WTC11 (cell line): ENCODE measurements around the gene RABGAP1. TPM values are rescaled to one million over a fixed set of nuclear protein-coding genes. Genes with fewer than 3 reads are reported as not detected.

ENCODE experiments used
- ATAC-seq: fragments of 200-7000 bp; cut with Tn5 transposase; 2 replicates; pipeline ENCODE4 v1.10.0; 2021; ENCODE audit warnings: mild to moderate bottlenecking, moderate library complexity
- CTCF ChIA-PET: fragments of 300-600 bp; sonication (Branson Sonifier 250); formaldehyde crosslinking; loops from one replicate; lab custom pipeline; 2021; ENCODE audit warnings: antibody characterized with exemption; lab: Charles Lee
- POLR2A ChIA-PET: fragments of 350-600 bp; sonication (Branson Sonifier 250); formaldehyde crosslinking; loops from one replicate; lab custom pipeline; 2021; ENCODE audit warnings: antibody characterized with exemption; lab: Charles Lee
- DNase-seq: peaks from one replicate; pipeline ENCODE4 v3.0.0; 2021; ENCODE audit warnings: low spot score
- H3K27ac Mint-ChIP-seq: 2 replicates; pipeline ENCODE4 v1.8.0; 2021; ENCODE audit warnings: mixed read lengths
- H3K27me3 Mint-ChIP-seq: 2 replicates; pipeline ENCODE4 v1.8.0; 2021; ENCODE audit warnings: low read depth, mild to moderate bottlenecking, moderate library complexity, mixed read lengths
- H3K36me3 Mint-ChIP-seq: 2 replicates; pipeline ENCODE4 v1.8.0; 2021; ENCODE audit warnings: mixed read lengths
- H3K4me1 Mint-ChIP-seq: 2 replicates; pipeline ENCODE4 v1.8.0; 2022; ENCODE audit warnings: mixed read lengths
- H3K4me3 Mint-ChIP-seq: 2 replicates; pipeline ENCODE4 v1.8.0; 2021; ENCODE audit warnings: mild to moderate bottlenecking, moderate library complexity, mixed read lengths
- H3K9me3 Mint-ChIP-seq: 2 replicates; pipeline ENCODE4 v1.8.0; 2021; ENCODE audit warnings: mixed read lengths
- CBFB ChIP-seq: sonication (generic); formaldehyde crosslinking; IDR thresholded peaks from 2 replicates; pipeline ENCODE4 v1.8.1; 2022; ENCODE audit warnings: mild to moderate bottlenecking, low read depth, missing genetic modification reagents
- CREM ChIP-seq: sonication (generic); formaldehyde crosslinking; IDR thresholded peaks from 2 replicates; pipeline ENCODE4 v1.8.1; 2022; ENCODE audit warnings: mild to moderate bottlenecking, missing genetic modification reagents, moderate library complexity
- FOXJ3 ChIP-seq: sonication (generic); formaldehyde crosslinking; IDR thresholded peaks from 2 replicates; pipeline ENCODE4 v1.9.0; 2021; ENCODE audit warnings: missing genetic modification reagents, mild to moderate bottlenecking, borderline replicate concordance
- GTF2I ChIP-seq: fragments of 250-450 bp; sonication (Bioruptor Pico); conservative IDR thresholded peaks from 2 replicates; pipeline ENCODE4 v1.4.0; 2021; ENCODE audit warnings: mild to moderate bottlenecking
- MXD4 ChIP-seq: fragments of 250-450 bp; sonication (Bioruptor Pico); IDR thresholded peaks from 2 replicates; pipeline ENCODE4 v1.8.0; 2021; ENCODE audit warnings: mild to moderate bottlenecking, moderate library complexity, borderline replicate concordance
- NR3C1 ChIP-seq: sonication (generic); formaldehyde crosslinking; conservative IDR thresholded peaks from 2 replicates; pipeline ENCODE4 v1.8.1; 2023; ENCODE audit warnings: low read depth, mild to moderate bottlenecking, missing genetic modification reagents
- total RNA-seq: library from RNA; stranded (reverse); gene quantifications from 3 replicates; pipeline ENCODE4 v1.2.3, GENCODE V29; 2021
- TF ChIP-seq, protein P1 (sequence below): sonication (generic); formaldehyde crosslinking; IDR thresholded peaks from 2 replicates; pipeline ENCODE4 v1.8.0; 2023; ENCODE audit warnings: mild to moderate bottlenecking, missing genetic modification reagents
- TF ChIP-seq, protein P2 (sequence below): sonication (generic); formaldehyde crosslinking; IDR thresholded peaks from 2 replicates; pipeline ENCODE4 v1.8.1; 2022; ENCODE audit warnings: low read depth, missing genetic modification reagents, borderline replicate concordance
- TF ChIP-seq, protein P3 (sequence below): sonication (generic); formaldehyde crosslinking; IDR thresholded peaks from 2 replicates; pipeline ENCODE4 v1.8.0; 2023; ENCODE audit warnings: missing genetic modification reagents, mild to moderate bottlenecking, borderline replicate concordance
- TF ChIP-seq, protein P4 (sequence below): sonication (generic); formaldehyde crosslinking; conservative IDR thresholded peaks from 2 replicates; pipeline ENCODE4 v1.8.1; 2022; ENCODE audit warnings: mild to moderate bottlenecking, missing genetic modification reagents
- TF ChIP-seq, protein P5 (sequence below): fragments of 250-450 bp; sonication (Bioruptor Pico); IDR thresholded peaks from 2 replicates; pipeline ENCODE4 v1.9.0; 2021; ENCODE audit warnings: mild to moderate bottlenecking, borderline replicate concordance
- TF ChIP-seq, protein P6 (sequence below): sonication (generic); formaldehyde crosslinking; IDR thresholded peaks from 2 replicates; pipeline ENCODE4 v1.8.1; 2023; ENCODE audit warnings: mild to moderate bottlenecking, missing genetic modification reagents, moderate library complexity

Gene RABGAP1
- total RNA-seq, 1 experiment from 2014 or later, result 38.1 TPM

DNA sequence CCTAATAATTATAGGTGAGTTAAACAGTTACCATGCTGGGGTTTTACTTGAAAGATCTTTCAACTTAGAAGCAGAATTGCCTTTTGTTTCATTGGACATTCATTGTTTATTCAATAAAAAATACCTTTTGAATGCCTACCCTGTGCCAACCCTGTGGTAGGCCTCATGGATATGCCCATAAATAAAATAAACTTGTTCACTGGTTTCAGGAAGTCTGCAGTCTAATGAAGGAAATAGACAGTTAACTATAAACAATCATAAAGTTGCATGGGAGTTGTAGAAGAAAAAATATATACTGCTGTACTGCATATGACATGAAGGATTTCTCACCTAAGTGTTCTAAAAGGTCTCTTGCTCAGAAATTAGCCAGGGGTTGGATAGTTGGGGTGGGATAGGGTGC is 87.3 kb downstream of the RABGAP1 start (continued):
- TF ChIP-seq, protein P1, sequence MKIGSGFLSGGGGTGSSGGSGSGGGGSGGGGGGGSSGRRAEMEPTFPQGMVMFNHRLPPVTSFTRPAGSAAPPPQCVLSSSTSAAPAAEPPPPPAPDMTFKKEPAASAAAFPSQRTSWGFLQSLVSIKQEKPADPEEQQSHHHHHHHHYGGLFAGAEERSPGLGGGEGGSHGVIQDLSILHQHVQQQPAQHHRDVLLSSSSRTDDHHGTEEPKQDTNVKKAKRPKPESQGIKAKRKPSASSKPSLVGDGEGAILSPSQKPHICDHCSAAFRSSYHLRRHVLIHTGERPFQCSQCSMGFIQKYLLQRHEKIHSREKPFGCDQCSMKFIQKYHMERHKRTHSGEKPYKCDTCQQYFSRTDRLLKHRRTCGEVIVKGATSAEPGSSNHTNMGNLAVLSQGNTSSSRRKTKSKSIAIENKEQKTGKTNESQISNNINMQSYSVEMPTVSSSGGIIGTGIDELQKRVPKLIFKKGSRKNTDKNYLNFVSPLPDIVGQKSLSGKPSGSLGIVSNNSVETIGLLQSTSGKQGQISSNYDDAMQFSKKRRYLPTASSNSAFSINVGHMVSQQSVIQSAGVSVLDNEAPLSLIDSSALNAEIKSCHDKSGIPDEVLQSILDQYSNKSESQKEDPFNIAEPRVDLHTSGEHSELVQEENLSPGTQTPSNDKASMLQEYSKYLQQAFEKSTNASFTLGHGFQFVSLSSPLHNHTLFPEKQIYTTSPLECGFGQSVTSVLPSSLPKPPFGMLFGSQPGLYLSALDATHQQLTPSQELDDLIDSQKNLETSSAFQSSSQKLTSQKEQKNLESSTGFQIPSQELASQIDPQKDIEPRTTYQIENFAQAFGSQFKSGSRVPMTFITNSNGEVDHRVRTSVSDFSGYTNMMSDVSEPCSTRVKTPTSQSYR, result no peak
- TF ChIP-seq, protein P2, sequence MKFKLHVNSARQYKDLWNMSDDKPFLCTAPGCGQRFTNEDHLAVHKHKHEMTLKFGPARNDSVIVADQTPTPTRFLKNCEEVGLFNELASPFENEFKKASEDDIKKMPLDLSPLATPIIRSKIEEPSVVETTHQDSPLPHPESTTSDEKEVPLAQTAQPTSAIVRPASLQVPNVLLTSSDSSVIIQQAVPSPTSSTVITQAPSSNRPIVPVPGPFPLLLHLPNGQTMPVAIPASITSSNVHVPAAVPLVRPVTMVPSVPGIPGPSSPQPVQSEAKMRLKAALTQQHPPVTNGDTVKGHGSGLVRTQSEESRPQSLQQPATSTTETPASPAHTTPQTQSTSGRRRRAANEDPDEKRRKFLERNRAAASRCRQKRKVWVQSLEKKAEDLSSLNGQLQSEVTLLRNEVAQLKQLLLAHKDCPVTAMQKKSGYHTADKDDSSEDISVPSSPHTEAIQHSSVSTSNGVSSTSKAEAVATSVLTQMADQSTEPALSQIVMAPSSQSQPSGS (CRISPR knock-in tag), result no peak
- TF ChIP-seq CREM (CRISPR knock-in tag) (no peak), FOXJ3 (CRISPR knock-in tag) (no peak)
- TF ChIP-seq, protein P3, sequence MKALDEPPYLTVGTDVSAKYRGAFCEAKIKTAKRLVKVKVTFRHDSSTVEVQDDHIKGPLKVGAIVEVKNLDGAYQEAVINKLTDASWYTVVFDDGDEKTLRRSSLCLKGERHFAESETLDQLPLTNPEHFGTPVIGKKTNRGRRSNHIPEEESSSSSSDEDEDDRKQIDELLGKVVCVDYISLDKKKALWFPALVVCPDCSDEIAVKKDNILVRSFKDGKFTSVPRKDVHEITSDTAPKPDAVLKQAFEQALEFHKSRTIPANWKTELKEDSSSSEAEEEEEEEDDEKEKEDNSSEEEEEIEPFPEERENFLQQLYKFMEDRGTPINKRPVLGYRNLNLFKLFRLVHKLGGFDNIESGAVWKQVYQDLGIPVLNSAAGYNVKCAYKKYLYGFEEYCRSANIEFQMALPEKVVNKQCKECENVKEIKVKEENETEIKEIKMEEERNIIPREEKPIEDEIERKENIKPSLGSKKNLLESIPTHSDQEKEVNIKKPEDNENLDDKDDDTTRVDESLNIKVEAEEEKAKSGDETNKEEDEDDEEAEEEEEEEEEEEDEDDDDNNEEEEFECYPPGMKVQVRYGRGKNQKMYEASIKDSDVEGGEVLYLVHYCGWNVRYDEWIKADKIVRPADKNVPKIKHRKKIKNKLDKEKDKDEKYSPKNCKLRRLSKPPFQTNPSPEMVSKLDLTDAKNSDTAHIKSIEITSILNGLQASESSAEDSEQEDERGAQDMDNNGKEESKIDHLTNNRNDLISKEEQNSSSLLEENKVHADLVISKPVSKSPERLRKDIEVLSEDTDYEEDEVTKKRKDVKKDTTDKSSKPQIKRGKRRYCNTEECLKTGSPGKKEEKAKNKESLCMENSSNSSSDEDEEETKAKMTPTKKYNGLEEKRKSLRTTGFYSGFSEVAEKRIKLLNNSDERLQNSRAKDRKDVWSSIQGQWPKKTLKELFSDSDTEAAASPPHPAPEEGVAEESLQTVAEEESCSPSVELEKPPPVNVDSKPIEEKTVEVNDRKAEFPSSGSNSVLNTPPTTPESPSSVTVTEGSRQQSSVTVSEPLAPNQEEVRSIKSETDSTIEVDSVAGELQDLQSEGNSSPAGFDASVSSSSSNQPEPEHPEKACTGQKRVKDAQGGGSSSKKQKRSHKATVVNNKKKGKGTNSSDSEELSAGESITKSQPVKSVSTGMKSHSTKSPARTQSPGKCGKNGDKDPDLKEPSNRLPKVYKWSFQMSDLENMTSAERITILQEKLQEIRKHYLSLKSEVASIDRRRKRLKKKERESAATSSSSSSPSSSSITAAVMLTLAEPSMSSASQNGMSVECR (CRISPR knock-in tag), result no peak
- TF ChIP-seq, protein P4, sequence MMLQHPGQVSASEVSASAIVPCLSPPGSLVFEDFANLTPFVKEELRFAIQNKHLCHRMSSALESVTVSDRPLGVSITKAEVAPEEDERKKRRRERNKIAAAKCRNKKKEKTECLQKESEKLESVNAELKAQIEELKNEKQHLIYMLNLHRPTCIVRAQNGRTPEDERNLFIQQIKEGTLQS (CRISPR knock-in tag), result no peak

DNA sequence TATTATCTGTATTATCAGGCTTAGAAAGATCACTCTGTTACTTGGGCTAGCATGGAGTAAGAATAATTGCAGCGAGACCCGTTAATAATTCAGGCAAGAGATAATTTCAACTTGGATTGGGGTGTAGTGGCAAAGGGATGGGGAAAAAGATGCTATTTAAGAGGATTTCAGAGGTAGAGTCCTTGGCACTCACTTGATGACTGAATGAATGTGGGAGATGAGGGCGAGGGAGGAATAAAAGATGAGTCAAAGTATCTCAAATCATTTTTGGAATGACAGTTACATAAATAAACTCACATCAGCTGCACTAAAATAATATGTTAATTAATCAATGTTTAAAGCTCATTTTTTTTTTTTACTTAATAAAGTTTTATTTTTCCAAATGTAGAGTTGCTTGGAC is 88.2 kb downstream of the RABGAP1 start:
- ATAC-seq (no peak), DNase-seq (no peak)
- CTCF ChIA-PET, result interaction anchor here (1.2 to 1.3 kb wide), 2 partner anchors 196 to 320 kb away, joined by 3 read pairs; no protein-coding TSS in a partner anchor
- Mint-ChIP-seq H3K9me3 (no peaks in the 10 kb centered on the region), H3K4me1 (peaks cover 10% of the 10 kb centered on the region), H3K27me3 (no peaks in the 10 kb centered on the region), H3K27ac (no peak overlapping the region), H3K36me3 (no peaks in the 10 kb centered on the region; the same call in 1 of the 2 replicates), H3K4me3 (no peak overlapping the region)
- TF ChIP-seq CBFB (CRISPR knock-in tag) (no peak), GTF2I (CRISPR knock-in tag) (no peak), NR3C1 (CRISPR knock-in tag) (no peak), MXD4 (no peak)
- TF ChIP-seq, protein P5, sequence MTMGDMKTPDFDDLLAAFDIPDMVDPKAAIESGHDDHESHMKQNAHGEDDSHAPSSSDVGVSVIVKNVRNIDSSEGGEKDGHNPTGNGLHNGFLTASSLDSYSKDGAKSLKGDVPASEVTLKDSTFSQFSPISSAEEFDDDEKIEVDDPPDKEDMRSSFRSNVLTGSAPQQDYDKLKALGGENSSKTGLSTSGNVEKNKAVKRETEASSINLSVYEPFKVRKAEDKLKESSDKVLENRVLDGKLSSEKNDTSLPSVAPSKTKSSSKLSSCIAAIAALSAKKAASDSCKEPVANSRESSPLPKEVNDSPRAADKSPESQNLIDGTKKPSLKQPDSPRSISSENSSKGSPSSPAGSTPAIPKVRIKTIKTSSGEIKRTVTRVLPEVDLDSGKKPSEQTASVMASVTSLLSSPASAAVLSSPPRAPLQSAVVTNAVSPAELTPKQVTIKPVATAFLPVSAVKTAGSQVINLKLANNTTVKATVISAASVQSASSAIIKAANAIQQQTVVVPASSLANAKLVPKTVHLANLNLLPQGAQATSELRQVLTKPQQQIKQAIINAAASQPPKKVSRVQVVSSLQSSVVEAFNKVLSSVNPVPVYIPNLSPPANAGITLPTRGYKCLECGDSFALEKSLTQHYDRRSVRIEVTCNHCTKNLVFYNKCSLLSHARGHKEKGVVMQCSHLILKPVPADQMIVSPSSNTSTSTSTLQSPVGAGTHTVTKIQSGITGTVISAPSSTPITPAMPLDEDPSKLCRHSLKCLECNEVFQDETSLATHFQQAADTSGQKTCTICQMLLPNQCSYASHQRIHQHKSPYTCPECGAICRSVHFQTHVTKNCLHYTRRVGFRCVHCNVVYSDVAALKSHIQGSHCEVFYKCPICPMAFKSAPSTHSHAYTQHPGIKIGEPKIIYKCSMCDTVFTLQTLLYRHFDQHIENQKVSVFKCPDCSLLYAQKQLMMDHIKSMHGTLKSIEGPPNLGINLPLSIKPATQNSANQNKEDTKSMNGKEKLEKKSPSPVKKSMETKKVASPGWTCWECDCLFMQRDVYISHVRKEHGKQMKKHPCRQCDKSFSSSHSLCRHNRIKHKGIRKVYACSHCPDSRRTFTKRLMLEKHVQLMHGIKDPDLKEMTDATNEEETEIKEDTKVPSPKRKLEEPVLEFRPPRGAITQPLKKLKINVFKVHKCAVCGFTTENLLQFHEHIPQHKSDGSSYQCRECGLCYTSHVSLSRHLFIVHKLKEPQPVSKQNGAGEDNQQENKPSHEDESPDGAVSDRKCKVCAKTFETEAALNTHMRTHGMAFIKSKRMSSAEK (CRISPR knock-in tag), result no peak
- TF ChIP-seq, protein P6, sequence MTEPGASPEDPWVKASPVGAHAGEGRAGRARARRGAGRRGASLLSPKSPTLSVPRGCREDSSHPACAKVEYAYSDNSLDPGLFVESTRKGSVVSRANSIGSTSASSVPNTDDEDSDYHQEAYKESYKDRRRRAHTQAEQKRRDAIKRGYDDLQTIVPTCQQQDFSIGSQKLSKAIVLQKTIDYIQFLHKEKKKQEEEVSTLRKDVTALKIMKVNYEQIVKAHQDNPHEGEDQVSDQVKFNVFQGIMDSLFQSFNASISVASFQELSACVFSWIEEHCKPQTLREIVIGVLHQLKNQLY, result no peak
- TF ChIP-seq, protein P2 (CRISPR knock-in tag), result no peak
- POLR2A ChIA-PET, result no interaction called here
